ENCODE results near the gene AFF4. TPM values are rescaled to one million over a fixed set of nuclear protein-coding genes. Genes with fewer than 3 reads are reported as not detected.

AFF4 gene
- total and polyA plus RNA-seq, 9 of the 15 experiments (the other 6 are each of a cell fraction or from before 2014, with no cell fraction given), result 1.7 to 25.8 (median 17.9) TPM

DNA sequence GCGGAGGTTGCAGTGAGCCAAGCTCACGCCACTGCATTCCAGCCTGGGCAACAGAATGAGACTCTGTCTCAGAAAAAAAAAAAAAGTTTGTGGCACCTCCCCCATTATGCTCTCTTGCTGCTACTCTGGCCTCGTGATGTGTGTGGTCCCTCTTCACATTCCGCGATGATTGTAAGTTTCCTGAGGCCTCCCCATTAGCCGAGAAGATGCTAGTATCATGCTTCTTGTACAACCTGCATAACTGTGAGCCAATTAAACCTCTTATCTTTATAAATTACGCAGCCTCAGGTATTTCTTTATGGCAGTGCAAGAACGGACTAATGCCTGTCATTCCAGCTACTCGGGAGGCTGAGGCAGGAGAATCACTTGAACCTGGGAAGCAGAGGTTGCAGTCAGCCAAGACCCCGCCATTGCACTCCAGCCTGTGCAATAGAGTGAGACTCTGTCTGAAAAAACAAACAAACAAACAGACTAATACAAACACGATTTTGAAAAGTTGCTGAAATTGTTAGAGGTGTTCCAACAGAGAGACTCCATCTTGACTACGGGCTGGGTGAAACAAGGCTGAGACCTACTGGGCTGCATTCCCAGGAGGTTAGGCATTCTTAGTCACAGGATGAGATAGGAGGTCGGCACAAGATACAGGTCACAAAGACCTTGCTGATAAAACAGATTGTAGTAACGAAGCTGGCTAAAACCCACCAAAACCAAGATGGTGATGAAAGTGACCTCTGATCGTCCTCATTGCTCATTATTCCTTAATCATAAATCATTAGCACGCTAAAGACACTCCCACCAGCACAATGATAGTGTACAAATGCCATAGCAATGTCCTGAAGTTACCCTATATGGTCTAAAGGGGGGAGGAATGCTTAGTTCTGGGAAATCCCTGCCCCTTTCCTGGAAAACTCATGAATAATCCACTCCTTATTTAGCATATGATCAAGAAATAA, 8.3 kb upstream of the AFF4 start (continued):
- TF ChIP-seq ADNP (tag; IDR thresholded peaks at IDR 0.05), result no peak
- TF ChIP-seq ETS2 (tag; IDR thresholded peaks at IDR 0.05; ENCODE audit: borderline replicate concordance, poor library complexity, severe bottlenecking), result no peak
- no peak for TF ChIP-seq ZZZ3 (IDR thresholded peaks at IDR 0.05)
- no peak for TF ChIP-seq ZNF696 (CRISPR knock-in tag; conservative IDR thresholded peaks at IDR 0.05)
- TF ChIP-seq ZNF23 (CRISPR knock-in tag; IDR thresholded peaks at IDR 0.05), result no peak
- TF ChIP-seq HEY1 (CRISPR knock-in tag; IDR thresholded peaks at IDR 0.05; ENCODE audit: borderline replicate concordance), result no peak
- TF ChIP-seq JUNB (CRISPR knock-in tag; conservative IDR thresholded peaks at IDR 0.05), result no peak
- TF ChIP-seq TCF3 (CRISPR knock-in tag; IDR thresholded peaks at IDR 0.05), result no peak
- TF ChIP-seq HDGF (IDR thresholded peaks at IDR 0.05), result no peak
- TF ChIP-seq SIRT6 (IDR thresholded peaks at IDR 0.05; ENCODE audit: low read depth, low read length), result no peak
- TF ChIP-seq ZKSCAN3 (CRISPR knock-in tag; IDR thresholded peaks at IDR 0.05), result no peak
- no peak for TF ChIP-seq LCOR (CRISPR knock-in tag; IDR thresholded peaks at IDR 0.05)
- no peak for TF ChIP-seq GTF2A2 (tag; IDR thresholded peaks at IDR 0.05)
- TF ChIP-seq NFE2 (IDR thresholded peaks at IDR 0.05; ENCODE audit: low read depth), result no peak
- no peak for TF ChIP-seq TAF15 (IDR thresholded peaks at IDR 0.05; ENCODE audit: low read depth, low read length)
- TF ChIP-seq, protein P1, sequence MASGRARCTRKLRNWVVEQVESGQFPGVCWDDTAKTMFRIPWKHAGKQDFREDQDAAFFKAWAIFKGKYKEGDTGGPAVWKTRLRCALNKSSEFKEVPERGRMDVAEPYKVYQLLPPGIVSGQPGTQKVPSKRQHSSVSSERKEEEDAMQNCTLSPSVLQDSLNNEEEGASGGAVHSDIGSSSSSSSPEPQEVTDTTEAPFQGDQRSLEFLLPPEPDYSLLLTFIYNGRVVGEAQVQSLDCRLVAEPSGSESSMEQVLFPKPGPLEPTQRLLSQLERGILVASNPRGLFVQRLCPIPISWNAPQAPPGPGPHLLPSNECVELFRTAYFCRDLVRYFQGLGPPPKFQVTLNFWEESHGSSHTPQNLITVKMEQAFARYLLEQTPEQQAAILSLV (tag; IDR thresholded peaks at IDR 0.05), result no peak
- TF ChIP-seq, protein P2, sequence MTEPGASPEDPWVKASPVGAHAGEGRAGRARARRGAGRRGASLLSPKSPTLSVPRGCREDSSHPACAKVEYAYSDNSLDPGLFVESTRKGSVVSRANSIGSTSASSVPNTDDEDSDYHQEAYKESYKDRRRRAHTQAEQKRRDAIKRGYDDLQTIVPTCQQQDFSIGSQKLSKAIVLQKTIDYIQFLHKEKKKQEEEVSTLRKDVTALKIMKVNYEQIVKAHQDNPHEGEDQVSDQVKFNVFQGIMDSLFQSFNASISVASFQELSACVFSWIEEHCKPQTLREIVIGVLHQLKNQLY (CRISPR knock-in tag; conservative IDR thresholded peaks at IDR 0.05), result no peak
- TF ChIP-seq MAFG (tag; conservative IDR thresholded peaks at IDR 0.05), result no peak
- no peak for TF ChIP-seq RB1 (IDR thresholded peaks at IDR 0.05; ENCODE audit: low read depth)
- no peak for TF ChIP-seq CHD4 (IDR thresholded peaks at IDR 0.05; ENCODE audit: insufficient read depth, insufficient replicate concordance, low read depth, low read length, poor library complexity, severe bottlenecking)
- TF ChIP-seq CBX1 (IDR thresholded peaks at IDR 0.05; ENCODE audit: low read depth), result no peak
- no peak for TF ChIP-seq RBM22 (IDR thresholded peaks at IDR 0.05; ENCODE audit: low read depth, low read length, poor library complexity, severe bottlenecking)
- no peak for TF ChIP-seq PHF20 (IDR thresholded peaks at IDR 0.05; ENCODE audit: partially characterized antibody)
- TF ChIP-seq DMBX1 (CRISPR knock-in tag; IDR thresholded peaks at IDR 0.05; ENCODE audit: borderline replicate concordance), result no peak
- no peak for TF ChIP-seq ZBTB8A (IDR thresholded peaks at IDR 0.05; ENCODE audit: partially characterized antibody)
- no peak for TF ChIP-seq ZNF274 (IDR thresholded peaks at IDR 0.05; ENCODE audit: borderline replicate concordance, low read depth, low read length)
- peak in 1 of 2 experiments; percentile 40; a peak in 1 of 4 replicates for TF ChIP-seq KDM1A (IDR thresholded peaks at IDR 0.05)
- no peak for TF ChIP-seq TEAD1 (CRISPR knock-in tag; IDR thresholded peaks at IDR 0.05)
- TF ChIP-seq PCBP1 (IDR thresholded peaks at IDR 0.05; ENCODE audit: low read depth, low read length, poor library complexity, severe bottlenecking), result no peak
- TF ChIP-seq NR3C1 (CRISPR knock-in tag; IDR thresholded peaks at IDR 0.05), result no peak

Measured in K562 (cell line).